HG03135 (cell line): ENCODE data around the gene SELENOI.
"Not testable (repeated sequence)": the region's sequence is repeated elsewhere in the genome, so short reads cannot be mapped to it uniquely, and the experiment has no call there.

ENCODE experiments used
- ATAC-seq: cut with Tn5 transposase; IDR thresholded peaks from one replicate; pipeline ENCODE4 v1.9.1; 2021; ENCODE audit warnings: mild to moderate bottlenecking, moderate library complexity; ENCODE audit not compliant: unreplicated experiment

SELENOI gene

GRCh38 chr2:26355038-26355995 lies 9.4 kb downstream of the SELENOI start:
- ATAC-seq: no peak

DNA sequence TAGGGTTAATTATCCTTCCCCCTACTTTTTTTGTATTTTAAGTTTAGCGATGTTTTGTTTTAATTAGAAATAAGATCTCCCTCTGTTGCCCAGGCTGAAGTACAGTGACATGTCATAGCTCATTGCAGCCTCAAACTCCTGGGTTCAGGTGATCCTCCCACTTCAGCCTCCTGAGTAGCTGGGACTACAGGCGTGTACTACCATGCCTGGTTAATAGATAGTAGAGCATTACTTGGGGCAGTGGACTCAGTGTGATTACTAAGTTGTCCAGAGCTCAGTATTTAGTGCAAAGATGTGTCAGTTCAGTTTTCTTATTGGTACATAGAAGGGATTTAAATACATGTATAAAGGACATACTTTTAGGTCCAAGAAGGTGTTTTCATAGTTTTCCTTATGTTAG lies 10.2 kb downstream of the SELENOI start:
- ATAC-seq: no peak

- no peak for ATAC-seq
These were observed 10.8 kb downstream of the SELENOI start for GRCh38 chr2:26356771-26357170.

- ATAC-seq: no peak
These were observed 14.0 kb downstream of the SELENOI start for GRCh38 chr2:26359886-26360473.

DNA sequence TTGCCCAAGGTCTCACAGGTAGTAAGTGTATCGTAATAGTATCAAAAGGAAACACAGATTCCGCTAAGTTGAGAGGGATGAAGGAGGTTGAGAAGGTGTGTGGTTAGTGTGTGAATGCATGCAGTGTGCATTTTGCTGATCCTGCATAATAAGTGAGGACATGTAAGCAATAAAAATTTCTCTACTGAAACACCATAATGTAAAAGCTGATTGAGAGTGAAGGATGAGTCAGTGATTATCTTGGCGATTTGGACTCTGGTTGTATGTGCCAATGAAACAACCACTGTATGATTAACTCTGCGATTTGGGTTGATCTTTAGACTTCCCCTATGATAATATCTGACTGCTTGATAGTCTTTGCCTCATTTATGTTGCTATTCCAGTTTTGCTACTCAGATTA lies 17.4 kb downstream of the SELENOI start:
- ATAC-seq: no peak

GRCh38 chr2:26363958-26364357 lies 18.0 kb downstream of the SELENOI start:
- no peak for ATAC-seq

DNA sequence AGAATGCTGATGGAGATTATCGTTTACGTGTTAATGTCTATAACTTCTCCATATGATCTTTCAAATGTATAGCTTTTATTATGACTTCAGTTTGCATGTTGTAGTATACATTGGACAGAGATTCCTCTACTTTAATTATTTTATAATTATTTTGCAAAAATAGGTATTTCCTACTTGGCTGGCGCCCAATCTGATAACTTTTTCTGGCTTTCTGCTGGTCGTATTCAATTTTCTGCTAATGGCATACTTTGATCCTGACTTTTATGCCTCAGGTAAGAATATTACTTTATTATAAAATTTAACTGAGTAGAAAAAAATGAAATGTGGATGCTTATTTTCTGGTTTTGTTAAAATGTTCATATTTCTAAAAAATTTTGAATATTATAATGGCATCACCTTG lies 18.7 kb downstream of the SELENOI start:
- ATAC-seq: no peak

DNA sequence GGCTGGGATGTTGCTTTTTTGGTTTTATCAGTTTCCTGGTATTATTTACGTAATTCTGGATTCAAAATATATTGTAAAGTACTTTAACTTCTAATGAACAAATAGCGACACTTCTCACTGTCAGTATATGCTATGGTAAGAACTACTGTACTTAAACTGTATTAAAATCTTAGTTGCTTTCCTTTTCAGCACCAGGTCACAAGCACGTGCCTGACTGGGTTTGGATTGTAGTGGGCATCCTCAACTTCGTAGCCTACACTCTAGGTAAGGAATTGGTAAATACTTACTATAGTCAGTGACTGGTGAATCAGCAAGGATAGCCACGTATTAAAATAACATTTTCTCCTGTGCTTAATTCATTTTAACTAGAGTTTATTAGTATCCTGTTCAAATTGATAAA lies 21.0 kb downstream of the SELENOI start:
- ATAC-seq: no peak

DNA sequence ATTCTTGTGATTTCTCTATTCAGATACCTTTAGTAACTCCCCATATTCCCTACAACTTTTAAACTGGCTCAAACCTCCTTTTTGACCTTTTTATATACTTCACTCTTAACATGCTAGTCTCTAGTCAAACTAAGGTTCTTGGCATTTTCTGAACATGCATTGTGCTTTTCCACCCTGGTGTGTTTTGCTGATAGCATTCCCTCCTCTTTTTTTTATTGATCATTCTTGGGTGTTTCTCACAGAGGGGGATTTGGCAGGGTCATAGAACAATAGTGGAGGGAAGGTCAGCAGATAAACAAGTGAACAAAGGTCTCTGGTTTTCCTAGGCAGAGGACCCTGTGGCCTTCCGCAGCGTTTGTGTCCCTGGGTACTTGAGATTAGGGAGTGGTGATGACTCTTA lies 23.7 kb downstream of the SELENOI start:
- not testable (repeated sequence) for ATAC-seq

GRCh38 chr2:26370909-26371308 lies 25.0 kb downstream of the SELENOI start:
- ATAC-seq: not testable (repeated sequence)

- no peak for ATAC-seq
These were observed 30.9 kb downstream of the SELENOI start for GRCh38 chr2:26376799-26377198.

GRCh38 chr2:26380281-26380680 lies 34.3 kb downstream of the SELENOI start:
- no peak for ATAC-seq

DNA sequence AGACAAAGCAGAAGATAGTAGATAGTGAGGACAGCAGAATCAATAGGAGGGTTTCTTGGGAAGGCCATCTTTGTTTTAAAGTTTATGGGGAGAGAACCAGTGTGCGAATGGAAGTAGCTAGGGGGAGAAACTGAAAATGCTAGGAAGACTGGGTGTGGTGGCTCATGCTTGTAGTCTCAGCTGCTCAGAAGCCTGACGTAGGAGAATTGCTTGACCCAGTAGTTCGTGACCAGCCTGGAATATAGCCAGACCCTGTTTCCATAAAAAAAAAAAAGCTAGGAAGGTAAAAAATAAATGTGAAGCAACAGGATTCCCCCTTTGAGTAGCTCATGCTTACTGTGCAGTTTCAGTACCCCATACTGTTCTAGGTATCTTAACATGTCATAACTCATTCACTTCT lies 36.6 kb downstream of the SELENOI start:
- no peak for ATAC-seq

GRCh38 chr2:26384183-26384582 lies 38.2 kb downstream of the SELENOI start:
- no peak for ATAC-seq

DNA sequence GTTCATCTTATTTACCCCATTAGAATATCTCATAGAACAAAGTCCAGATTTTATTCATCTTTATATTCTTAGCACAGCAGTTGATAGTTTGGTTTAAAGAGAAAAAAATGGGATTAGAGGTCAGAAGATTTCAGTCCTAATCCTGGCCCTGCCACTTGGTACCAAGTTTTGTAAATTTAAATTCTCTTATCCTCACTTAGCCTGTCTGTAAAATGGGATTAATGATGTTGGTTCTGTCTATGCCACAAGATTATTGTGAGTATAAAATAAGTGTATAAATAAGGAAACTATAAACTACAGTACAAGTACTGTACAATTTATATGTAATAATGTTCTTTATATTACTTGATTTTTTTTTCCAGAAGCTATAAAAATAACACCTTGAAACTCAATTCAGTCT lies 38.7 kb downstream of the SELENOI start:
- ATAC-seq: no peak

DNA sequence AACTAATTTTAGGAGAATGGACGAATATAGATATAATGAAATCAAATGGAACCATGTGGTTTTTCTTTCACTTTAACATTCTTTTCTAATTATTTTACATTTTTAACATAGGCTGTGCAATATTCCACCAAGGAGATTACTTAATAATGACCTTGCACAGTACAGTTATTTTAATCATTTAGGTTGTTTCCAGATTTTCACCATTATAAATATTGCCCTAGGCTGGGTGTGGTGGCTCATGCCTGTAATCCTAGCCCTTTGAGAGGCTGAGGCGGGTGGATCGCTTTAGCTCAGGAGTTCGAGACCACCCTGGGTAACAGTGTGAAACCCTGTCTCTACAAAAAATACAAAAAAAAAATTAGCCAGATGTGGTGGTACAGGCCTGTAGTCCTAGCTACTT lies 41.2 kb downstream of the SELENOI start:
- no peak for ATAC-seq

DNA sequence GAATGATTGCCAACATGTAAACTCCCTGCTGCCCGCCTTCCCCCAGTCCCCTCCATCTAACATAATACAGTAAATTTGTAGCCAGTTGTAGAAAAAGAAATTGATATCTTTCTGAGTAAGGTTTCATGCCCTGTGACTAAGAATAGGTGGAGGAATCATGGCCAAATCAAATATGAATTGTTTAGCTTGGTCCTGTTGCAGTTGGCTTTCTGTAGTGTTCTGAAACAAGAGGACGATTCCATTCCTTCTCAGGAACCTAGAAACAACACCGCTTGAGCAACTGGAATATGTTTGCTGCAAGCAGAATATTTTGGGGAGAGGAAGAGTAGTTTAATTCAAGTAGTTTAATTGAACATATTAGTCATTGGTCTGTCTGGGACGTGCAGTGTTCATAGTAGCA lies 48.8 kb downstream of the SELENOI start:
- no peak for ATAC-seq

DNA sequence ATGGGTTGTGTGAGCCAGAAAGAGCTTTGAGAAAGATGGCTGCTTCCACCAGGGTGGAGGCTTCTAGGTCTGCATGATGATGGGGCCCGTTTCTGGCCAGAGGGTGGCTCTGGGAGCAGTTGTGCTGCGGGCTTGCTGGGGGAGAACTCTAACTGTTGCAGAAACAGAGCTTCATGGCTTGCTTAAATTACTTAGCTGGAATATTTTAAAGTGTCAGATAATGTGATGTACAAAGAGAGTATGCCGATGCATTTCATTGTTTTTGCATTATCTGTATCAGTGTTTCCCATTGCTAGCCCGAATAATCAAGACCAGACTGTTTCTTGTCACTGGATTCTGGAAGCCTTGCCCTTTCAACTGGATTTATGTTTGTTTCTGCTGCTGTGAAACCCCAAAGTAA lies 49.5 kb downstream of the SELENOI start:
- no peak for ATAC-seq

GRCh38 chr2:26396734-26397298 lies 50.9 kb downstream of the SELENOI start:
- no peak for ATAC-seq

GRCh38 chr2:26399771-26400376 lies 53.9 kb downstream of the SELENOI start:
- no peak for ATAC-seq

DNA sequence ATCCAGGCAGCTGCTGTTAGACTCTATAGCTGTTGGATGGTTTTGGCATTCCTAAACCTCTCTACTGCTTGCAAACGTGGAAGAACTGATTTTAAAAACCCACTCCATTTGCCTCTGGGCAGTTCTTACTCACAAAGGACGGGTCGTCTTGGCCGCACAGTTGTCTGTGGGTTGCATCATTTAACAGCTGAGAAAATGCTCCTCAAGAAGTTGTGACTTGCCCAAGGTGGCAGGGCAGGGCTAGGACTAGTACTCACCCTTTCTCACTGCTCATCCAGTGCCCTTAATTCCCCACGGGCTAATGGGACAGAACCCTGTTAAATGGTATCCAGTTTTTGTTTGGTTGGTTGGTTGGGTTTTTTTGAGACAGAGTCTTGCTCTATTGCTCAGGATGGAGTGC lies 54.8 kb downstream of the SELENOI start:
- no peak for ATAC-seq
